H1 (cell line): ENCODE data around the gene TMEM223. TPM values are rescaled to one million over a fixed set of nuclear protein-coding genes. Genes with fewer than 3 reads are reported as not detected.

Experiments used
- BRCA1 ChIP-seq: IDR thresholded peaks from 2 replicates; pipeline ENCODE4 v1.6.1; 2012; ENCODE audit warnings: low read depth, low read length, improper control_type of control experiment
- CBX5 ChIP-seq: fragments of 300-800, 300-1000 bp; sonication (generic); IDR thresholded peaks from 2 replicates; pipeline ENCODE4 v1.7.1; 2016; ENCODE audit warnings: antibody characterized with exemption, low read length, low read depth
- EZH2 ChIP-seq: fragments of 200-600 bp; sonication (generic); IDR thresholded peaks from 2 replicates; pipeline ENCODE4 v1.7.1; 2012; ENCODE audit warnings: low read depth, mild to moderate bottlenecking, moderate library complexity, low read length, inconsistent platforms; ENCODE audit not compliant: severe bottlenecking
- POLR2AphosphoS5 ChIP-seq: IDR thresholded peaks from 2 replicates; pipeline ENCODE4 v1.6.1; 2011; ENCODE audit warnings: low read depth, low read length
- POU5F1 ChIP-seq: IDR thresholded peaks from 2 replicates; pipeline ENCODE4 v1.6.1; 2011; ENCODE audit warnings: low read depth, mild to moderate bottlenecking, low read length, moderate library complexity
- SIN3A ChIP-seq, 2 experiments: IDR thresholded peaks in 1 of 2; conservative IDR thresholded peaks in 1 of 2; 2 replicates each; pipeline ENCODE4 v1.6.1; 2011 to 2012; ENCODE audit warnings: low read length in 2 of 2, improper control_type of control experiment in 1 of 2, low read depth in 1 of 2, mild to moderate bottlenecking in 1 of 2
- TAF1 ChIP-seq: IDR thresholded peaks from 2 replicates; pipeline ENCODE4 v1.6.1; 2011; ENCODE audit warnings: mild to moderate bottlenecking, low read depth, low read length
- TBP ChIP-seq: IDR thresholded peaks from 2 replicates; pipeline ENCODE4 v1.6.1; 2011; ENCODE audit warnings: low read depth, low read length, improper control_type of control experiment
- polyA plus RNA-seq, 7 experiments: library from polyadenylated mRNA; depleted of rRNA in 3 of 7; stranded (reverse) in 5 of 7; unstranded in 2 of 7; fragments of >200 nt in 5 of 7; fragments of 200-250 nt in 2 of 7; gene quantifications; 1 replicate in 5 of 7; 2 replicates in 1 of 7; 4 replicates in 1 of 7; pipeline versions ENCODE4 v1.2.1 to v1.2.3, GENCODE V29; 2011 to 2013; ENCODE audit warnings: missing spikeins in 2 of 7, mixed read lengths in 2 of 7
- total RNA-seq: library from RNA; stranded (reverse); fragmentation: NEBNext Ultra II Directional; extraction: Animal tissue kit (Norgen Biotek cat#: 25700); gene quantifications from 2 replicates; pipeline ENCODE4 v1.2.1, GENCODE V29; 2021
- TF ChIP-seq, protein P1 (sequence below): fragments of 300-600 bp; sonication (generic); IDR thresholded peaks from 2 replicates; pipeline ENCODE4 v1.7.1; 2012; ENCODE audit warnings: low read length, moderate library complexity, mild to moderate bottlenecking, inconsistent platforms; ENCODE audit not compliant: insufficient replicate concordance
- TF ChIP-seq, protein P2 (sequence below): IDR thresholded peaks from 2 replicates; pipeline ENCODE4 v1.6.1; 2012; ENCODE audit warnings: inconsistent platforms

Gene TMEM223
- total and polyA plus RNA-seq, 2 of the 8 experiments (the other 6 are each of a cell fraction or from before 2014, with no cell fraction given), result 22.9 to 64.1 TPM

DNA sequence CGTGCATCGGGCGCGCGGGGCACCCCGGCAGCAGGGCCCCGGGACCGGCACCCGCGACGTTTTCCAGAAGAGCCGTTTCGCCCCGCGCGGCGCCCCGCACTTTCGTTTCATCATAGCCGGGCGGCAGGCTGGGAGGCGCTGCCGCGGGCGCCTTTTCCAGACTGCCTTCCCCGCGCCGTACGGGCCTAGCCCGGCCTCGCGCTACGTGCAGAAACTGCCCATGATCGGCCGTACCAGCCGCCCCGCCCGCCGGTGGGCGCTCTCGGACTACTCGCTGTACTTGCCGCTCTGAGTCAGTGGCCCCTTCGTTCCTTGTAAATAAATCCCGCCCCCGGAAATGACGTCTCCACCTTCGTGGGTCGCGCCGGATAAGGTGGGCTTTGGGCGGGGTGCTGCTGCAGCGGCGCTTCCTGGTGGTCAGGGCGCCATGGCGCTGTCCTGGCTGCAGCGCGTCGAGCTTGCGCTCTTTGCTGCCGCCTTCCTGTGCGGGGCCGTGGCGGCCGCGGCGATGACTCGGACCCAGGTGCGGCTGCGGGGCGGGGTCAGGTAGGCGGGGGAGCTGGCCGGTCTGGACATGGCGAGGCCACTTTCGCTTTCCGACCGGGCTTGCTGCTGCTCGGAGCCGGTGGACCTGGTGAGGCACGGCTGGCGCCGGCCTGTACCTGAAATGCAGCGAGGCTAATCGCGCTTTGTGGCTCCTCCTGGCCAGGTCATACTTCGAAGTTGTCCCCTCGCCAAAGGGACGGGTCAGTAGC lies 4.6 kb downstream of the TMEM223 start, which contains the start of gene TMEM179B (continued):
- TF ChIP-seq, protein P1, sequence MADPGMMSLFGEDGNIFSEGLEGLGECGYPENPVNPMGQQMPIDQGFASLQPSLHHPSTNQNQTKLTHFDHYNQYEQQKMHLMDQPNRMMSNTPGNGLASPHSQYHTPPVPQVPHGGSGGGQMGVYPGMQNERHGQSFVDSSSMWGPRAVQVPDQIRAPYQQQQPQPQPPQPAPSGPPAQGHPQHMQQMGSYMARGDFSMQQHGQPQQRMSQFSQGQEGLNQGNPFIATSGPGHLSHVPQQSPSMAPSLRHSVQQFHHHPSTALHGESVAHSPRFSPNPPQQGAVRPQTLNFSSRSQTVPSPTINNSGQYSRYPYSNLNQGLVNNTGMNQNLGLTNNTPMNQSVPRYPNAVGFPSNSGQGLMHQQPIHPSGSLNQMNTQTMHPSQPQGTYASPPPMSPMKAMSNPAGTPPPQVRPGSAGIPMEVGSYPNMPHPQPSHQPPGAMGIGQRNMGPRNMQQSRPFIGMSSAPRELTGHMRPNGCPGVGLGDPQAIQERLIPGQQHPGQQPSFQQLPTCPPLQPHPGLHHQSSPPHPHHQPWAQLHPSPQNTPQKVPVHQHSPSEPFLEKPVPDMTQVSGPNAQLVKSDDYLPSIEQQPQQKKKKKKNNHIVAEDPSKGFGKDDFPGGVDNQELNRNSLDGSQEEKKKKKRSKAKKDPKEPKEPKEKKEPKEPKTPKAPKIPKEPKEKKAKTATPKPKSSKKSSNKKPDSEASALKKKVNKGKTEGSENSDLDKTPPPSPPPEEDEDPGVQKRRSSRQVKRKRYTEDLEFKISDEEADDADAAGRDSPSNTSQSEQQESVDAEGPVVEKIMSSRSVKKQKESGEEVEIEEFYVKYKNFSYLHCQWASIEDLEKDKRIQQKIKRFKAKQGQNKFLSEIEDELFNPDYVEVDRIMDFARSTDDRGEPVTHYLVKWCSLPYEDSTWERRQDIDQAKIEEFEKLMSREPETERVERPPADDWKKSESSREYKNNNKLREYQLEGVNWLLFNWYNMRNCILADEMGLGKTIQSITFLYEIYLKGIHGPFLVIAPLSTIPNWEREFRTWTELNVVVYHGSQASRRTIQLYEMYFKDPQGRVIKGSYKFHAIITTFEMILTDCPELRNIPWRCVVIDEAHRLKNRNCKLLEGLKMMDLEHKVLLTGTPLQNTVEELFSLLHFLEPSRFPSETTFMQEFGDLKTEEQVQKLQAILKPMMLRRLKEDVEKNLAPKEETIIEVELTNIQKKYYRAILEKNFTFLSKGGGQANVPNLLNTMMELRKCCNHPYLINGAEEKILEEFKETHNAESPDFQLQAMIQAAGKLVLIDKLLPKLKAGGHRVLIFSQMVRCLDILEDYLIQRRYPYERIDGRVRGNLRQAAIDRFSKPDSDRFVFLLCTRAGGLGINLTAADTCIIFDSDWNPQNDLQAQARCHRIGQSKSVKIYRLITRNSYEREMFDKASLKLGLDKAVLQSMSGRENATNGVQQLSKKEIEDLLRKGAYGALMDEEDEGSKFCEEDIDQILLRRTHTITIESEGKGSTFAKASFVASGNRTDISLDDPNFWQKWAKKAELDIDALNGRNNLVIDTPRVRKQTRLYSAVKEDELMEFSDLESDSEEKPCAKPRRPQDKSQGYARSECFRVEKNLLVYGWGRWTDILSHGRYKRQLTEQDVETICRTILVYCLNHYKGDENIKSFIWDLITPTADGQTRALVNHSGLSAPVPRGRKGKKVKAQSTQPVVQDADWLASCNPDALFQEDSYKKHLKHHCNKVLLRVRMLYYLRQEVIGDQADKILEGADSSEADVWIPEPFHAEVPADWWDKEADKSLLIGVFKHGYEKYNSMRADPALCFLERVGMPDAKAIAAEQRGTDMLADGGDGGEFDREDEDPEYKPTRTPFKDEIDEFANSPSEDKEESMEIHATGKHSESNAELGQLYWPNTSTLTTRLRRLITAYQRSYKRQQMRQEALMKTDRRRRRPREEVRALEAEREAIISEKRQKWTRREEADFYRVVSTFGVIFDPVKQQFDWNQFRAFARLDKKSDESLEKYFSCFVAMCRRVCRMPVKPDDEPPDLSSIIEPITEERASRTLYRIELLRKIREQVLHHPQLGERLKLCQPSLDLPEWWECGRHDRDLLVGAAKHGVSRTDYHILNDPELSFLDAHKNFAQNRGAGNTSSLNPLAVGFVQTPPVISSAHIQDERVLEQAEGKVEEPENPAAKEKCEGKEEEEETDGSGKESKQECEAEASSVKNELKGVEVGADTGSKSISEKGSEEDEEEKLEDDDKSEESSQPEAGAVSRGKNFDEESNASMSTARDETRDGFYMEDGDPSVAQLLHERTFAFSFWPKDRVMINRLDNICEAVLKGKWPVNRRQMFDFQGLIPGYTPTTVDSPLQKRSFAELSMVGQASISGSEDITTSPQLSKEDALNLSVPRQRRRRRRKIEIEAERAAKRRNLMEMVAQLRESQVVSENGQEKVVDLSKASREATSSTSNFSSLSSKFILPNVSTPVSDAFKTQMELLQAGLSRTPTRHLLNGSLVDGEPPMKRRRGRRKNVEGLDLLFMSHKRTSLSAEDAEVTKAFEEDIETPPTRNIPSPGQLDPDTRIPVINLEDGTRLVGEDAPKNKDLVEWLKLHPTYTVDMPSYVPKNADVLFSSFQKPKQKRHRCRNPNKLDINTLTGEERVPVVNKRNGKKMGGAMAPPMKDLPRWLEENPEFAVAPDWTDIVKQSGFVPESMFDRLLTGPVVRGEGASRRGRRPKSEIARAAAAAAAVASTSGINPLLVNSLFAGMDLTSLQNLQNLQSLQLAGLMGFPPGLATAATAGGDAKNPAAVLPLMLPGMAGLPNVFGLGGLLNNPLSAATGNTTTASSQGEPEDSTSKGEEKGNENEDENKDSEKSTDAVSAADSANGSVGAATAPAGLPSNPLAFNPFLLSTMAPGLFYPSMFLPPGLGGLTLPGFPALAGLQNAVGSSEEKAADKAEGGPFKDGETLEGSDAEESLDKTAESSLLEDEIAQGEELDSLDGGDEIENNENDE, result no peak
- peak; percentile 87 for TF ChIP-seq TBP
- TF ChIP-seq POU5F1, result no peak
- TF ChIP-seq SIN3A (conservative IDR thresholded peaks at IDR 0.05 in 1 of 2, IDR thresholded peaks at IDR 0.05 in 1 of 2; ENCODE audit: low read depth in 1 of 2, low read length in 2 of 2), result peak in 1 of 2 experiments; percentile 70; a peak in 3 of 4 replicates
- TF ChIP-seq, protein P2, sequence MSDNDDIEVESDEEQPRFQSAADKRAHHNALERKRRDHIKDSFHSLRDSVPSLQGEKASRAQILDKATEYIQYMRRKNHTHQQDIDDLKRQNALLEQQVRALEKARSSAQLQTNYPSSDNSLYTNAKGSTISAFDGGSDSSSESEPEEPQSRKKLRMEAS, result peak; percentile 68
- no peak for TF ChIP-seq CBX5
- peak; percentile 98 for TF ChIP-seq POLR2AphosphoS5
- no peak for TF ChIP-seq EZH2
- TF ChIP-seq BRCA1, result no peak
- peak; percentile 88 for TF ChIP-seq TAF1
